Effector memory CD4-positive, alpha-beta T cell (primary cell): ENCODE measurements around the gene RSL24D1.
"Not testable (repeated sequence)": the region's sequence is repeated elsewhere in the genome, so short reads cannot be mapped to it uniquely, and the experiment has no call there.

ENCODE experiments used
- DNase-seq, 3 donors: peaks; one replicate each; pipeline ENCODE4 v3.0.0-alpha.2; 2020
- H3K27ac ChIP-seq: 2 replicates; pipeline ENCODE4 v1.7.0; 2013; ENCODE audit warnings: mild to moderate bottlenecking, low read length, moderate library complexity; ENCODE audit not compliant: insufficient read depth, poor library complexity, severe bottlenecking
- H3K27me3 ChIP-seq: replicated peaks from 2 replicates; pipeline ENCODE4 v1.7.0; 2013; ENCODE audit warnings: mild to moderate bottlenecking, low read length; ENCODE audit not compliant: insufficient read depth, control insufficient read depth, poor library complexity, severe bottlenecking
- H3K36me3 ChIP-seq: 2 replicates; pipeline ENCODE4 v1.7.0; 2013; ENCODE audit warnings: mild to moderate bottlenecking, low read length, moderate library complexity; ENCODE audit not compliant: control insufficient read depth, insufficient read depth
- H3K4me1 ChIP-seq: 2 replicates; pipeline ENCODE4 v1.7.0; 2013; ENCODE audit warnings: low read length, mild to moderate bottlenecking; ENCODE audit not compliant: control insufficient read depth, insufficient read depth, poor library complexity, severe bottlenecking
- H3K4me3 ChIP-seq: 2 replicates; pipeline ENCODE4 v1.7.0; 2013; ENCODE audit warnings: low read length, low read depth, mild to moderate bottlenecking; ENCODE audit not compliant: insufficient read depth, poor library complexity, severe bottlenecking
- H3K9me3 ChIP-seq: 2 replicates; pipeline ENCODE4 v1.7.0; 2013; ENCODE audit warnings: mild to moderate bottlenecking, low read length, moderate library complexity; ENCODE audit not compliant: control insufficient read depth

RSL24D1 gene

DNA sequence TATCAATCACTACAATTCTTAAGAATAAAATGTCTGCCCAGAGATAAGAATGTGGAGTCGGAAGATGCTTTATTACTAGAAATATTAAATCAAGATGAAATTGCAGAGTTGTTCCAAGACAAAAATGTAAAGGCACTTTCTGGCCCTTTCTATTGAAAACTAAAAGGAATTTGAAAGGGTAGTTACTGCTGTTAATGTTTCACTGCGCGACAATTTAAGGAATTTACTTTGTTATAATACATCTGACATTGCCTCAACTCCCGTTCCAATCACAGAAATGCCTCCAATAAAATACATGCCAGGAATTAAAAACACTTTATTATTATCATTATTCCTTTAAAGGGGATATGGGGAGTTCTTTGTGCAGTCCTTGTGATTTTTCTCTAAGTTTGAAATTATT, 26.4 kb downstream of the RSL24D1 start:
- Histone ChIP-seq H3K4me3 (no peak overlapping the region), H3K27me3 (no peaks in the 10 kb centered on the region), H3K9me3 (no peaks in the 10 kb centered on the region), H3K4me1 (no peaks in the 10 kb centered on the region), H3K36me3 (no peaks in the 10 kb centered on the region), H3K27ac (no peak overlapping the region)
- no peak for DNase-seq

GRCh38 chr15:55168350-55168974, 28.3 kb downstream of the RSL24D1 start:
- Histone ChIP-seq H3K4me1 (no peaks in the 10 kb centered on the region), H3K27me3 (no peaks in the 10 kb centered on the region), H3K4me3 (no peak overlapping the region), H3K36me3 (no peaks in the 10 kb centered on the region), H3K9me3 (no peaks in the 10 kb centered on the region), H3K27ac (no peak overlapping the region)
- DNase-seq: peak in 2 of 3 donors; percentile 2 to 15

DNA sequence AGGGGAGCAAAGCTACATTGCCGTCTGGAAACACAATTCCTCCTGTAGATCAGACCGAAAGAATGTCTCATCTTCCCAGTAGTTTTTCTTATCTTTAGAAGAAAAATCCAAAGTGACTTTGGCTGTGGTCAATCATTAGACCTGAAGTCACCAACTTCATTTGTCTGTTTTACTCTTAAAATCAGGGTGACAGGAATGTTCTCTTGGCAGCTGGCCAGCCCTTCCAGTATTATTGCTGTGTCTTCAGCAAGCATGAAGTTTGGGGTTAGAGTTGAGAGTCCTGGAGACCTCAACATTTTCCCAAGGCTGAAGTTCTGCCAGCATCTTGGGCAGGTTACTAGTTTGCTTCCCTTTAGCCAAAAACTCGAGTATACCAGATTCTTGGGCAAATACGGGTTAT, 32.5 kb downstream of the RSL24D1 start:
- Histone ChIP-seq H3K36me3 (no peaks in the 10 kb centered on the region), H3K4me1 (no peaks in the 10 kb centered on the region), H3K27ac (no peak overlapping the region), H3K27me3 (no peaks in the 10 kb centered on the region), H3K4me3 (no peak overlapping the region), H3K9me3 (no peaks in the 10 kb centered on the region)
- DNase-seq: no peak

GRCh38 chr15:55151631-55152030, 45.1 kb downstream of the RSL24D1 start:
- no peaks in the 10 kb centered on the region for H3K27me3 ChIP-seq

GRCh38 chr15:55143132-55143531, 53.6 kb downstream of the RSL24D1 start:
- H3K27me3 ChIP-seq, H3K36me3 ChIP-seq, H3K4me3 ChIP-seq, H3K4me1 ChIP-seq, H3K9me3 ChIP-seq, H3K27ac ChIP-seq, DNase-seq: not testable (repeated sequence)

More at GRCh38 chr15:55151631-55152030, 45.1 kb downstream of the RSL24D1 start:
- H3K9me3 ChIP-seq: no peaks in the 10 kb centered on the region
- no peak overlapping the region for H3K27ac ChIP-seq
- no peaks in the 10 kb centered on the region for H3K4me1 ChIP-seq
- H3K4me3 ChIP-seq: no peak overlapping the region
- DNase-seq: no peak
- H3K36me3 ChIP-seq: no peaks in the 10 kb centered on the region

DNA sequence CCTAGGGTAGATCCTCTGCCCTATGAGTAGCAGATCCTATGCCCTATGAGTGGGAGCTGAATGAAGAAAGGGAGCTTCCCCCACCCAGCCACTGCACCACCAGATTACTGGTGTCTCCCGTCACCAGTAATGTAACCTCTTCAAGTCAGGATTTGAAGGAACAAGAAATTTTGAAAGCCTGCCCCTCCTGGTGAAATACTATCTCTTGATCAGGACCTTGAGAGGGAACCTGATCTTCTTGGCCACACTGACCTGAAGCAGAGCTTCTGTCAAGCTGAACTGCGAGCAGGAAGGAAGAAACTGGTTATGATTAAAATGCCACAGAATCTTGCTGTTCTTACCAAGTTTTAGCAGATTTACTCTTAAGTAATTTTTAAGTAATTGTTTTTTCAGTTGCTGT, 62.8 kb downstream of the RSL24D1 start:
- no peaks in the 10 kb centered on the region for H3K9me3 ChIP-seq
- H3K36me3 ChIP-seq: no peaks in the 10 kb centered on the region
- no peak overlapping the region for H3K27ac ChIP-seq
- no peak for DNase-seq
- H3K4me1 ChIP-seq: no peaks in the 10 kb centered on the region
- H3K27me3 ChIP-seq: no peaks in the 10 kb centered on the region
- H3K4me3 ChIP-seq: no peak overlapping the region

DNA sequence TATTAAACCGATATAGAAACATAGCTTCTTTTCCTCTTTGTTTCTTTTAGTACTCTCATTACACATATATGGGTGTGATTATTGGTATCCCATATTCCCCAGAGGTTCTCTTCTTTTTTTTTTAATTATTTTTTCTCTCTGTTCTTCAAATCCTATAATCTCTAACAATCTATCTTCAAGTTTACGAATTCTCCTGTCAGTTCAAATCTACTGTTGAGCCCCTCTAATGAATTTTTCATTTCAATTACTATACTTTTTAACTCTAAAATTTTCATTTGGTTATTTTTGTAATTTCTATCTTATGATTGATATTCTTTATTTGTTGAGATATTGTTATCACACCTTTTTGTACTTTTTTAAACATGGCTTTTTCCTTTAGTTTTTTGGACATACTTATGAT, 64.1 kb downstream of the RSL24D1 start:
- H3K9me3 ChIP-seq: no peaks in the 10 kb centered on the region
- no peaks in the 10 kb centered on the region for H3K4me1 ChIP-seq
- no peak overlapping the region for H3K27ac ChIP-seq
- H3K4me3 ChIP-seq: no peak overlapping the region
- no peaks in the 10 kb centered on the region for H3K27me3 ChIP-seq
- no peaks in the 10 kb centered on the region for H3K36me3 ChIP-seq
- no peak for DNase-seq
